ENCODE results near the gene ADGRG3.

DNA sequence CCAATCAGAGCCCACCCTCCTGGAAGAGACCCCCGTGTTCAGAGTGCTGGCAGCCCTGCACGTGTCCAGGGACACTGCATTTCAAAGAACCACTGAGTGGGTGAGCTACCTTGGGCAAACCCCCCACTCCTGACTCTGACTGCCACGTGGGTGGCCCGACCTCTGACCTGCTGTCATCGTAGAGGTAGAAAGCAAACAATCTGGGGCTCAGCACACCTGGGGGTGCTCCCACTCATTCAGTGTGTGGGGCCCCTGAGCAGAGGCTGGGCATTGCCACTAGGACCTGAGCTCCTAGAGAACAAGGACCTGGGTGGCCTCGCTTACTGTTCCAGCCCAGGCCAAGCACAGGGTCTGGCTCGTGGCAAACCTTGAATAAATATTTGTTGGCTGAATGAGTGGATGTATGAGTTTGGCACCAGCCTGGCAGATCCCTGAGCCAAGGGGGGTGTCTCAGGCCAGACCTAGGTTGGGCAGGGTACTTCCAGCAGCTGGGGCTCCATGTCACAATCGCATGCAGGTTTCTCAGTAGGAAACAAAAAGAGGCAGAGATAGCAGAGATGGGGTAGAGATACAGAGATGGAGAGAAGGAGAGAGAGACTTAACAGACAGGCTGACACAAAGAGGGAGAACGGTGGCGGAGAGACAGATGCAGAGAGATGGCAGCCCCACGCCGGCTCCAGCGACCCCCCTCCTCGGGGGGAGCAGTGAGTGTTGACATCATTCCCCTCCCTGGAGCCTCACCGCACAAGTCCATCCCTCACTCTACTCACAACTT lies 21.1 kb downstream of the ADGRG3 start:
- TF ChIP-seq, protein P1, sequence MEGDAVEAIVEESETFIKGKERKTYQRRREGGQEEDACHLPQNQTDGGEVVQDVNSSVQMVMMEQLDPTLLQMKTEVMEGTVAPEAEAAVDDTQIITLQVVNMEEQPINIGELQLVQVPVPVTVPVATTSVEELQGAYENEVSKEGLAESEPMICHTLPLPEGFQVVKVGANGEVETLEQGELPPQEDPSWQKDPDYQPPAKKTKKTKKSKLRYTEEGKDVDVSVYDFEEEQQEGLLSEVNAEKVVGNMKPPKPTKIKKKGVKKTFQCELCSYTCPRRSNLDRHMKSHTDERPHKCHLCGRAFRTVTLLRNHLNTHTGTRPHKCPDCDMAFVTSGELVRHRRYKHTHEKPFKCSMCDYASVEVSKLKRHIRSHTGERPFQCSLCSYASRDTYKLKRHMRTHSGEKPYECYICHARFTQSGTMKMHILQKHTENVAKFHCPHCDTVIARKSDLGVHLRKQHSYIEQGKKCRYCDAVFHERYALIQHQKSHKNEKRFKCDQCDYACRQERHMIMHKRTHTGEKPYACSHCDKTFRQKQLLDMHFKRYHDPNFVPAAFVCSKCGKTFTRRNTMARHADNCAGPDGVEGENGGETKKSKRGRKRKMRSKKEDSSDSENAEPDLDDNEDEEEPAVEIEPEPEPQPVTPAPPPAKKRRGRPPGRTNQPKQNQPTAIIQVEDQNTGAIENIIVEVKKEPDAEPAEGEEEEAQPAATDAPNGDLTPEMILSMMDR (IDR thresholded peaks at IDR 0.05 in 2 of 3, conservative IDR thresholded peaks at IDR 0.05 in 1 of 3; ENCODE audit: borderline replicate concordance in 1 of 3, insufficient read depth in 1 of 3, low read depth in 2 of 3, low read length in 2 of 3): no peak
- TF ChIP-seq RAD21 (IDR thresholded peaks at IDR 0.05; ENCODE audit: low read depth) (no peak), SP1 (IDR thresholded peaks at IDR 0.05; ENCODE audit: low read depth) (no peak)

Measured in HCT116 (cell line).